Panc1 (cell line): ENCODE results near the gene ZSWIM8. TPM values are rescaled to one million over a fixed set of nuclear protein-coding genes. Genes with fewer than 3 reads are reported as not detected.

Source experiments
- ATAC-seq: fragments of 200-7000 bp; cut with Tn5 transposase; 2 replicates; pipeline ENCODE4 v1.9.1; 2020; ENCODE audit warnings: mild to moderate bottlenecking, moderate library complexity
- BruUV-seq: library from RNA; stranded (reverse); fragments of 400-500 nt; replicated peaks from 2 replicates; lab custom pipeline; 2021; lab: Mats Ljungman, UMichigan
- CTCF ChIA-PET: fragments of 300-600 bp; sonication (Branson Sonifier 250); formaldehyde crosslinking; loops from one replicate; lab custom pipeline; 2022; ENCODE audit warnings: antibody characterized with exemption; lab: Charles Lee
- POLR2A ChIA-PET: fragments of 300-600 bp; sonication (Branson Sonifier 250); formaldehyde crosslinking; loops from one replicate; lab custom pipeline; 2022; ENCODE audit warnings: antibody characterized with exemption; lab: Charles Lee
- DNase-seq: peaks from one replicate; pipeline ENCODE4 v3.0.0-alpha.2; 2010; ENCODE audit warnings: low read depth, low spot score
- H3K27ac ChIP-seq: 2 replicates; pipeline ENCODE4 v1.5.1; 2011; ENCODE audit warnings: mild to moderate bottlenecking, low read length, inconsistent platforms
- H3K27me3 ChIP-seq: fragments of 200-500 bp; sonication (Bioruptor generic); 2 replicates; pipeline ENCODE4 v1.6.0; 2014; ENCODE audit warnings: low read length, inconsistent platforms; ENCODE audit not compliant: control insufficient read depth, insufficient read depth
- H3K36me3 ChIP-seq: fragments of 200-500 bp; sonication (Bioruptor generic); 2 replicates; pipeline ENCODE4 v1.5.1; 2014; ENCODE audit warnings: inconsistent platforms, mild to moderate bottlenecking, low read length, moderate library complexity; ENCODE audit not compliant: control insufficient read depth, insufficient read depth
- H3K4me1 ChIP-seq: 2 replicates; pipeline ENCODE4 v1.5.1; 2011; ENCODE audit warnings: inconsistent platforms, mild to moderate bottlenecking, low read length, moderate library complexity; ENCODE audit not compliant: control insufficient read depth, insufficient read depth
- H3K4me3 ChIP-seq, 2 experiments: 2 replicates each; pipeline ENCODE4 v1.5.1; 2011 to 2012; ENCODE audit warnings: low read depth in 2 of 2, low read length in 2 of 2, mild to moderate bottlenecking in 2 of 2, inconsistent platforms in 1 of 2, moderate library complexity in 1 of 2
- H3K9me3 ChIP-seq: fragments of 200-500 bp; sonication (Bioruptor generic); 2 replicates; pipeline ENCODE4 v1.5.1; 2014; ENCODE audit warnings: low read depth, mild to moderate bottlenecking, inconsistent platforms, low read length, moderate library complexity; ENCODE audit not compliant: control insufficient read depth, insufficient read depth
- CTCF ChIP-seq: fragments of 450-650 bp; IDR thresholded peaks from 2 replicates; pipeline ENCODE4 v1.5.1; 2017; ENCODE audit warnings: mild to moderate bottlenecking
- POLR2AphosphoS5 ChIP-seq: IDR thresholded peaks from 2 replicates; pipeline ENCODE4 v1.6.1; 2012; ENCODE audit warnings: mild to moderate bottlenecking, low read depth, low read length, moderate library complexity
- REST ChIP-seq, 2 experiments: IDR thresholded peaks; 2 replicates each; pipeline ENCODE4 v1.6.1; 2011 to 2012; ENCODE audit warnings: low read depth in 2 of 2, control low read depth in 1 of 2, low read length in 1 of 2, mild to moderate bottlenecking in 1 of 2, moderate library complexity in 1 of 2; ENCODE audit not compliant: insufficient read depth in 1 of 2
- SIN3A ChIP-seq: IDR thresholded peaks from 2 replicates; pipeline ENCODE4 v1.6.1; 2012; ENCODE audit warnings: low read depth, mild to moderate bottlenecking, low read length, moderate library complexity, borderline replicate concordance; ENCODE audit not compliant: insufficient read depth
- TCF7L2 ChIP-seq: IDR thresholded peaks from 2 replicates; pipeline ENCODE4 v1.6.1; 2011; ENCODE audit warnings: mild to moderate bottlenecking, low read depth, low read length, inconsistent platforms
- in situ Hi-C: cut with HindIII; loops from 2 replicates; pipeline ENCODE4 v1.10.0; 2016; ENCODE audit warnings: low sequenced_read_pairs, low pct_unique_long_range_greater_than_20kb
- intact Hi-C: fragments of 100-400 bp; cut with micrococcal nuclease; formaldehyde crosslinking; loops from one replicate; pipeline ENCODE4 v1.10.0; 2022; ENCODE audit not compliant: unreplicated experiment
- total RNA-seq: library from RNA; stranded (reverse); gene quantifications from one replicate; pipeline ENCODE4 v1.2.1, GENCODE V29; 2021; ENCODE audit not compliant: unreplicated experiment

Gene ZSWIM8
- total RNA-seq, 1 experiment from 2014 or later = 109 TPM

- ATAC-seq (peak; percentile 52), DNase-seq (no peak)
- Histone ChIP-seq H3K36me3 (peaks cover 3% of the 10 kb centered on the region; the same call in 1 of the 2 replicates), H3K4me1 (peaks cover 33% of the 10 kb centered on the region), H3K4me3 (peak overlapping the region; percentile 81 to 89), H3K27me3 (no peaks in the 10 kb centered on the region), H3K9me3 (no peaks in the 10 kb centered on the region), H3K27ac (peak overlapping the region; percentile 94)
- TF ChIP-seq REST (IDR thresholded peaks at IDR 0.05; ENCODE audit: insufficient read depth in 1 of 2, low read depth in 2 of 2, low read length in 1 of 2) (no peak), TCF7L2 (no peak), POLR2AphosphoS5 (no peak), CTCF (no peak)
- ChIA-PET CTCF (interaction anchor here (0.7 to 1.0 kb wide), 2 partner anchors 9 to 58 kb away, joined by 3 read pairs; a partner anchor contains a TSS), POLR2A (interaction anchor here (1.1 kb wide), 1 partner anchor 9 kb away, joined by 3 read pairs; a partner anchor contains a TSS)
- no TSS peak for BruUV-seq
- intact Hi-C loops (no loop called here), in situ Hi-C loops (no loop called here)
These were observed 3.9 kb upstream of the ZSWIM8 start for GRCh38 chr10:73781548-73781878.

GRCh38 chr10:73781879-73782748, 3.3 kb upstream of the ZSWIM8 start, which contains the start of gene CHCHD1:
CHCHD1 (plus strand) TSS chr10:73782048; CDS start chr10:73782076, 28 bp downstream.
- Histone ChIP-seq H3K4me3 (peak within 1 kb of the TSS; percentile 81 to 89), H3K4me1 (peaks cover 35% of the 10 kb centered on the region), H3K27me3 (no peaks in the 10 kb centered on the region), H3K9me3 (no peaks in the 10 kb centered on the region), H3K27ac (peak within 1 kb of the TSS; percentile 94), H3K36me3 (peaks cover 3% of the 10 kb centered on the region; the same call in 1 of the 2 replicates)
- no TSS peak for BruUV-seq
- no peak for DNase-seq
- CTCF ChIA-PET = interaction anchor here (0.7 to 1.0 kb wide), 2 partner anchors 10 to 57 kb away, joined by 3 read pairs; a partner anchor contains a TSS
- in situ Hi-C loops (no loop called here), intact Hi-C loops (no loop called here)
- POLR2A ChIA-PET = interaction anchor here (0.6 to 1.1 kb wide), 2 partner anchors 10 to 98 kb away, joined by 3 read pairs; a partner anchor contains a TSS
- ATAC-seq = peak; percentile 79
- TF ChIP-seq CTCF (no peak), TCF7L2 (no peak), REST (IDR thresholded peaks at IDR 0.05; ENCODE audit: insufficient read depth in 1 of 2, low read depth in 2 of 2, low read length in 1 of 2) (no peak), POLR2AphosphoS5 (peak; percentile 93), SIN3A (peak; percentile 71; the same call in 1 of the 2 replicates)
